ENCODE results near the gene REPS2. TPM values are rescaled to one million over a fixed set of nuclear protein-coding genes. Genes with fewer than 3 reads are reported as not detected.
"Not testable (repeated sequence)": the region's sequence is repeated elsewhere in the genome, so short reads cannot be mapped to it uniquely, and the experiment has no call there.

The REPS2 gene
- polyA plus RNA-seq, 1 donor, result 8.1 TPM

GRCh38 chrX:16963216-16963615 lies 16.8 kb downstream of the REPS2 start:
- no peak for DNase-seq (ENCODE audit: low read depth)

GRCh38 chrX:16964976-16965375 lies 18.5 kb downstream of the REPS2 start:
- DNase-seq (ENCODE audit: low read depth), result not testable (repeated sequence)

- DNase-seq (ENCODE audit: low read depth), result no peak
These were observed 20.4 kb downstream of the REPS2 start for GRCh38 chrX:16966752-16967448.

- not testable (repeated sequence) for DNase-seq (ENCODE audit: low read depth)
These were observed 22.3 kb downstream of the REPS2 start for GRCh38 chrX:16968753-16969152.

GRCh38 chrX:16970977-16971376 lies 24.5 kb downstream of the REPS2 start:
- no peak for DNase-seq (ENCODE audit: low read depth)

- no peak for DNase-seq (ENCODE audit: low read depth)
These were observed 25.2 kb downstream of the REPS2 start for GRCh38 chrX:16971694-16972093.

- DNase-seq (ENCODE audit: low read depth), result no peak
These were observed 28.8 kb downstream of the REPS2 start for GRCh38 chrX:16975233-16975632.

GRCh38 chrX:16977771-16978170 lies 31.3 kb downstream of the REPS2 start:
- no peak for DNase-seq (ENCODE audit: low read depth)

GRCh38 chrX:16978193-16978984 lies 31.9 kb downstream of the REPS2 start:
- peak; percentile 11 for DNase-seq (ENCODE audit: low read depth)

- peak; percentile 22 for DNase-seq (ENCODE audit: low read depth)
These were observed 32.8 kb downstream of the REPS2 start for GRCh38 chrX:16979226-16979625.

GRCh38 chrX:16981209-16981608 lies 34.8 kb downstream of the REPS2 start:
- no peak for DNase-seq (ENCODE audit: low read depth)

GRCh38 chrX:16981980-16982379 lies 35.5 kb downstream of the REPS2 start:
- DNase-seq (ENCODE audit: low read depth), result no peak

GRCh38 chrX:16983051-16983450 lies 36.6 kb downstream of the REPS2 start:
- DNase-seq (ENCODE audit: low read depth), result no peak

GRCh38 chrX:16985286-16985685 lies 38.8 kb downstream of the REPS2 start:
- no peak for DNase-seq (ENCODE audit: low read depth)

- DNase-seq (ENCODE audit: low read depth), result no peak
These were observed 39.7 kb downstream of the REPS2 start for GRCh38 chrX:16986169-16986568.

GRCh38 chrX:16989750-16990149 lies 43.3 kb downstream of the REPS2 start:
- no peak for DNase-seq (ENCODE audit: low read depth)

- no peak for DNase-seq (ENCODE audit: low read depth)
These were observed 44.4 kb downstream of the REPS2 start for GRCh38 chrX:16990839-16991238.

- DNase-seq (ENCODE audit: low read depth), result peak; percentile 9
These were observed 46.0 kb downstream of the REPS2 start for GRCh38 chrX:16992445-16992844.

GRCh38 chrX:16992951-16993350 lies 46.5 kb downstream of the REPS2 start:
- no peak for DNase-seq (ENCODE audit: low read depth)

GRCh38 chrX:16993791-16994318 lies 47.4 kb downstream of the REPS2 start:
- DNase-seq (ENCODE audit: low read depth), result no peak

- DNase-seq (ENCODE audit: low read depth), result no peak
These were observed 48.3 kb downstream of the REPS2 start for GRCh38 chrX:16994736-16995135.

- DNase-seq (ENCODE audit: low read depth), result no peak
These were observed 50.9 kb downstream of the REPS2 start for GRCh38 chrX:16997313-16997712.

- DNase-seq (ENCODE audit: low read depth), result no peak
These were observed 52.8 kb downstream of the REPS2 start for GRCh38 chrX:16999275-16999674.

Data from forelimb muscle (tissue), 1 donor.